Astrocyte of the spinal cord (primary cell): Measurements from ENCODE around the gene ZNF831.

Source experiments
- DNase-seq: peaks from one replicate; pipeline ENCODE4 v3.0.0; 2011; ENCODE audit warnings: low read depth, low spot score
- H3K4me3 ChIP-seq: 2 replicates; pipeline ENCODE4 v1.5.1; 2011; ENCODE audit warnings: low read depth, mild to moderate bottlenecking, low read length, moderate library complexity
- in situ Hi-C: cut with HindIII; loops from 2 replicates; pipeline ENCODE4 v1.10.0; 2017; ENCODE audit warnings: low sequenced_read_pairs
- TF ChIP-seq, protein P1 (sequence below): IDR thresholded peaks from 2 replicates; pipeline ENCODE4 v1.5.1; 2012; ENCODE audit warnings: low read depth, mild to moderate bottlenecking, low read length, inconsistent platforms

ZNF831 gene

GRCh38 chr20:59145247-59145923, 18.2 kb upstream of the ZNF831 start:
- no peak for DNase-seq
- TF ChIP-seq, protein P1, sequence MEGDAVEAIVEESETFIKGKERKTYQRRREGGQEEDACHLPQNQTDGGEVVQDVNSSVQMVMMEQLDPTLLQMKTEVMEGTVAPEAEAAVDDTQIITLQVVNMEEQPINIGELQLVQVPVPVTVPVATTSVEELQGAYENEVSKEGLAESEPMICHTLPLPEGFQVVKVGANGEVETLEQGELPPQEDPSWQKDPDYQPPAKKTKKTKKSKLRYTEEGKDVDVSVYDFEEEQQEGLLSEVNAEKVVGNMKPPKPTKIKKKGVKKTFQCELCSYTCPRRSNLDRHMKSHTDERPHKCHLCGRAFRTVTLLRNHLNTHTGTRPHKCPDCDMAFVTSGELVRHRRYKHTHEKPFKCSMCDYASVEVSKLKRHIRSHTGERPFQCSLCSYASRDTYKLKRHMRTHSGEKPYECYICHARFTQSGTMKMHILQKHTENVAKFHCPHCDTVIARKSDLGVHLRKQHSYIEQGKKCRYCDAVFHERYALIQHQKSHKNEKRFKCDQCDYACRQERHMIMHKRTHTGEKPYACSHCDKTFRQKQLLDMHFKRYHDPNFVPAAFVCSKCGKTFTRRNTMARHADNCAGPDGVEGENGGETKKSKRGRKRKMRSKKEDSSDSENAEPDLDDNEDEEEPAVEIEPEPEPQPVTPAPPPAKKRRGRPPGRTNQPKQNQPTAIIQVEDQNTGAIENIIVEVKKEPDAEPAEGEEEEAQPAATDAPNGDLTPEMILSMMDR = no peak
- no peak overlapping the region for H3K4me3 ChIP-seq
- in situ Hi-C loops = no loop called here

GRCh38 chr20:59145924-59146779, 17.5 kb upstream of the ZNF831 start:
- TF ChIP-seq, protein P1 = no peak
- no peak for DNase-seq
- no peak overlapping the region for H3K4me3 ChIP-seq
- in situ Hi-C loops = no loop called here

DNA sequence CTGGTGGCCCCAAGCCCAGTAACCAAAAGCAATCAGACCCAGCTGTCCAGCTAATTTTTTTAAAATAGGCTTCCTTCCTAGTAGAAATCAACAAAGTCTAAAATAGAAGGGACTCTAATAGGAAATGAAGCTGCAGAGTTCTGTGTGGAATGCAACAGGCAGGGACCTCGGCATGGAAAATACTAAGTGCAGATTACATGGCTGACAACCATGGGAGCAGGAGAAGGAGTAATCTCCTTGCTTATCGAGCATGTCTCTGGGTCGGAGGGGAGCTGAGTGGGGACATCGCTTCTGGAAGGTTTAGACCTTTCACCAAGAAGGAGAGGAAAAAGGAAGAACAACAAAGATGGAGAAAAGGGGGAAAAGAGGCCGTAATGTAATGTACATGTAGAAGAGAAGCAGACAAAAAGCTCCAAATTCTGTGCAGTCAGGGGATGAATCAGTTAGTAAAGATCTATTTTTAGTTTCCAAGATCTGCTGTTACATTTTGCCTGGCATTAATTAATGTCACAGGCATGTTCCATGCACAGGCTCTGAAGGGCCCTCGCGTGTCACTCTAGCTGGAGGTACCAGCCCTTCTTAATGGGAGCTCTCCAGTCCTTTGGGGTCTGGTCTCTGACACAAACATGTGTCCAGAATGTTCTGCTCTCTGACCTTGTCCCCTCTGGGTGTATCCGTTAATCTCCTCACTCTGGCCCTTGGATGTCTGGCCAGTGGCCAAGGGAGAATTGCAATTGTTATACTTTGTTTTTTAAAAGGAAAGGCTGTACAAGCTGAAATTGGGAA, 16.6 kb upstream of the ZNF831 start:
- TF ChIP-seq, protein P1 = no peak
- no peak for DNase-seq

DNA sequence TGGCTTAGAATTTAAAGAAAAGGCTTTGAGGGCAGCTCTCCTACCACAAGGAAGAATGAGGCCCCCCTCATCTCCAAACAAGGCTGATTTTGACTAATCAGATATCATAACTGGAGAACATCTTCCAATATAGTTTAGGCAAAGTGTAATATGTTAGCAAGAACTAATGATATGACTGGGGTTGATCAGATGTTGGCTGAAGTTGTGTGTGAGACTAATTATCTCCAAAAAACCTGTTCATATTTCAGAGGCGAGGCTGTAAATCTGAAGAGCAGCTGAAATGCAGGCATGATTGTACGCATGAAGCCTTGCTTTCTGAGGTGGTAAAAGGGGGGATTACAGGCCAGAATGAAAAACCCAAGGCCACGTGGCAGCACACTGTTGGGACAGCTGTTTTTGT, 16.0 kb upstream of the ZNF831 start:
- TF ChIP-seq, protein P1 = no peak
- no peak for DNase-seq
- H3K4me3 ChIP-seq = no peak overlapping the region
- in situ Hi-C loops = no loop called here

More for the DNA sequence above, 16.6 kb upstream of the ZNF831 start:
- no peak overlapping the region for H3K4me3 ChIP-seq
- in situ Hi-C loops = no loop called here

DNA sequence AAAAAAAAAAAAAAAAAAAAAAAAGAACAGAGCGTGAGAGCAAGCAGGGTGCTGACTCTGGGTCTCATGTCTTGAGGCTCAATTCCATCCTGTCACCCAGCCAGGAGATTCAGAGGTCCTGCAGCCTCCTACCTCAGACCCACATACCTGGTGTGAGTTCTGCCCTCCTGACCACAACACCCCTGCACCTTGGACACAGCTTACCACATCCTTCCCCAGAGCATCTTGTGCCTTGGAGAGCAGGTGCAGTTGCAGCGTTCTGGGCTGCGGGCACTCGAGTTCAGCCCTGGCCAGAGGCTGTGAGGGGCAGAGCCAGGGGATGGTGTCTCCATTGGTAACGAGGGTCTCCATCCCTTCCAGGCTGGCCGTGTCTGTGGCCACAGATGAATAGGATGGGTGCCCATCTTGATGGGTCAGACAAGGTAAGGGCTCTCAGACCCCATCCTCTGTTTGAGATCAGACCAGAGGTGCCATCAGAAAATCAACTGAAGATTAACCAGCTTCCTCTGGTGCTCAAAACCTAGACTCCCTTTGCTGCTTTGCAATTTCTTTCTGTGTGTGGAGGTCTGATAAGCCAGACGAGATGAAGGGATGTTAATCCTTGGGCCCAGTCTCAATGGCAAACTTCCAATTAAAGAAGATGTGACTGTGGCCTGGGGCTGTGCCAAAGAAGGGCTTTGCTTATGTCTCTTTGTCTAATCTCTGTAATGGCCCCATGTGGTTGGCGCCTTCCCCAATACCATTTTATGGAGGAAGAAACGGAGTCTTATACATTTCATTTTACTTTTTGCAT, 14.7 kb upstream of the ZNF831 start:
- DNase-seq = no peak
- in situ Hi-C loops = no loop called here
- no peak overlapping the region for H3K4me3 ChIP-seq
- TF ChIP-seq, protein P1 = no peak
